ENCODE measurements around the gene IPO13.

Gene IPO13

GRCh38 chr1:43946236-43947060 lies at the start of gene IPO13:
IPO13 (plus strand) TSS chr1:43946950; CDS start chr1:43947601, 651 bp downstream.
- DNase-seq, result peak; percentile 97

GRCh38 chr1:43898981-43899380 lies 47.8 kb upstream of the IPO13 start:
- no peak for DNase-seq

- DNase-seq, result no peak
Measured at GRCh38 chr1:43900386-43900785, 46.4 kb upstream of the IPO13 start.

GRCh38 chr1:43901196-43901961 lies 45.4 kb upstream of the IPO13 start:
- no peak for DNase-seq

- no peak for DNase-seq
Measured at GRCh38 chr1:43902058-43902831, 44.5 kb upstream of the IPO13 start.

GRCh38 chr1:43904660-43905551 lies 41.8 kb upstream of the IPO13 start:
- DNase-seq, result no peak

GRCh38 chr1:43908226-43908625 lies 38.5 kb upstream of the IPO13 start:
- DNase-seq, result no peak

- no peak for DNase-seq
Measured at GRCh38 chr1:43908858-43909257, 37.9 kb upstream of the IPO13 start.

GRCh38 chr1:43910343-43910742 lies 36.4 kb upstream of the IPO13 start:
- no peak for DNase-seq

GRCh38 chr1:43912607-43913006 lies 34.1 kb upstream of the IPO13 start:
- no peak for DNase-seq

- no peak for DNase-seq
Measured at GRCh38 chr1:43913051-43913501, 33.7 kb upstream of the IPO13 start.

GRCh38 chr1:43913666-43914360 lies 32.9 kb upstream of the IPO13 start:
- DNase-seq, result no peak

- no peak for DNase-seq
Measured at GRCh38 chr1:43914576-43915525, 31.9 kb upstream of the IPO13 start.

GRCh38 chr1:43919906-43920305 lies 26.8 kb upstream of the IPO13 start:
- no peak for DNase-seq

GRCh38 chr1:43921022-43921421 lies 25.7 kb upstream of the IPO13 start:
- DNase-seq, result no peak

GRCh38 chr1:43924516-43924915 lies 22.2 kb upstream of the IPO13 start:
- no peak for DNase-seq

GRCh38 chr1:43925846-43926245 lies 20.9 kb upstream of the IPO13 start:
- DNase-seq, result no peak

GRCh38 chr1:43930168-43930948 lies 16.4 kb upstream of the IPO13 start:
- peak; percentile 43 for DNase-seq

GRCh38 chr1:43930949-43931275 lies 15.8 kb upstream of the IPO13 start:
- no peak for DNase-seq

Data from stimulated activated CD4-positive, alpha-beta T cell treated with anti-CD3 and anti-CD28 coated beads, Interleukin-15, amount 100 ng/mL, for 24 hours (primary cell).